ENCODE data around the gene SPAG7. TPM values are rescaled to one million over a fixed set of nuclear protein-coding genes. Genes with fewer than 3 reads are reported as not detected.

Gene SPAG7
- total RNA-seq, 3 donors from 2014 or later = 42.6 to 57.8 (median 55.2) TPM

GRCh38 chr17:4986951-4987766, 19.5 kb upstream of the SPAG7 start, which contains the start of gene CAMTA2:
TSS of gene CAMTA2 (minus strand) at chr17:4987675. CDS start at chr17:4986222, 1,453 bp downstream.
- H3K4me1 ChIP-seq = peaks cover 4% of the 10 kb centered on the region in 2 donors
- intact Hi-C loops (cut with DNase I; ENCODE audit: low total_unique reads) = loop anchor here (10.0 kb wide), 1 partner anchor 82 kb away; the partner anchor contains the start of gene CHRNE
- H3K36me3 ChIP-seq = no peaks in the 10 kb centered on the region
- H3K4me3 ChIP-seq = peak within 1 kb of the TSS; percentile 73 to 99 (median 77)
- H3K9me3 ChIP-seq = no peaks in the 10 kb centered on the region
- peak within 1 kb of the TSS; percentile 94 to 95 for H3K27ac ChIP-seq
- DNase-seq (ENCODE audit: low spot score in 2 of 2) = peak; percentile 80 to 85
- peak; percentile 73 for TF ChIP-seq POLR2A (IDR thresholded peaks at IDR 0.05)
- TF ChIP-seq POLR2AphosphoS5 (IDR thresholded peaks at IDR 0.05) = peak; percentile 70 to 81 (median 75)
- peak in 2 of 3 donors; percentile 63 to 72 for TF ChIP-seq CTCF (IDR thresholded peaks at IDR 0.05)
- H3K27me3 ChIP-seq = no peaks in the 10 kb centered on the region

- Histone ChIP-seq H3K9me3 (no peaks in the 10 kb centered on the region), H3K36me3 (no peaks in the 10 kb centered on the region), H3K27ac (peak overlapping the region; percentile 94 to 95), H3K4me1 (peaks cover 4% of the 10 kb centered on the region in 2 donors), H3K27me3 (no peaks in the 10 kb centered on the region), H3K4me3 (peak overlapping the region; percentile 73 to 99 (median 77))
- TF ChIP-seq POLR2AphosphoS5 (IDR thresholded peaks at IDR 0.05) = no peak
- intact Hi-C loops (cut with DNase I; ENCODE audit: low total_unique reads) = loop anchor here (10.0 kb wide), 1 partner anchor 82 kb away; the partner anchor contains the start of gene CHRNE
- DNase-seq (ENCODE audit: low spot score in 2 of 2) = no peak
Measured at GRCh38 chr17:4986403-4986802, 18.8 kb upstream of the SPAG7 start.

GRCh38 chr17:4982305-4982704, 14.7 kb upstream of the SPAG7 start:
- Histone ChIP-seq H3K27ac (no peak overlapping the region), H3K4me1 (no peaks in the 10 kb centered on the region), H3K9me3 (no peaks in the 10 kb centered on the region), H3K36me3 (peaks cover under 1% of the 10 kb centered on the region), H3K4me3 (no peak overlapping the region), H3K27me3 (no peaks in the 10 kb centered on the region)
- intact Hi-C loops (cut with DNase I; ENCODE audit: low total_unique reads) = loop anchor here (10.0 kb wide), 1 partner anchor 78 kb away; the partner anchor contains the start of gene CHRNE
- DNase-seq (ENCODE audit: low spot score in 2 of 2) = no peak
- TF ChIP-seq CTCF (IDR thresholded peaks at IDR 0.05) = no peak
- no peak for TF ChIP-seq POLR2A (IDR thresholded peaks at IDR 0.05)
- no peak for TF ChIP-seq POLR2AphosphoS5 (IDR thresholded peaks at IDR 0.05)

GRCh38 chr17:4980644-4981216, 13.1 kb upstream of the SPAG7 start:
- DNase-seq (ENCODE audit: low spot score in 2 of 2) = no peak
- Histone ChIP-seq H3K27me3 (no peaks in the 10 kb centered on the region), H3K9me3 (no peaks in the 10 kb centered on the region), H3K4me1 (no peaks in the 10 kb centered on the region), H3K4me3 (no peak overlapping the region), H3K36me3 (peaks cover 4% of the 10 kb centered on the region), H3K27ac (no peak overlapping the region)
- intact Hi-C loops (cut with DNase I; ENCODE audit: low total_unique reads) = loop anchor here (10.0 kb wide), 1 partner anchor 76 kb away; the partner anchor contains the start of gene CHRNE
- TF ChIP-seq CTCF (IDR thresholded peaks at IDR 0.05) (peak; percentile 79 to 83 (median 81)), POLR2A (IDR thresholded peaks at IDR 0.05) (no peak), POLR2AphosphoS5 (IDR thresholded peaks at IDR 0.05) (no peak)

GRCh38 chr17:4978726-4979125, 11.1 kb upstream of the SPAG7 start:
- Histone ChIP-seq H3K9me3 (no peaks in the 10 kb centered on the region), H3K36me3 (peaks cover 4% of the 10 kb centered on the region), H3K4me1 (no peaks in the 10 kb centered on the region), H3K27me3 (no peaks in the 10 kb centered on the region), H3K27ac (no peak overlapping the region), H3K4me3 (no peak overlapping the region)
- intact Hi-C loops (cut with DNase I; ENCODE audit: low total_unique reads) = no loop called here
- DNase-seq (ENCODE audit: low spot score in 2 of 2) = no peak
- no peak for TF ChIP-seq POLR2A (IDR thresholded peaks at IDR 0.05)
- no peak for TF ChIP-seq CTCF (IDR thresholded peaks at IDR 0.05)
- no peak for TF ChIP-seq POLR2AphosphoS5 (IDR thresholded peaks at IDR 0.05)

Measured in breast epithelium (tissue), 4 donors.